Muscle of back (tissue), 11 donors: ENCODE data around the gene DUSP6. TPM values are rescaled to one million over a fixed set of nuclear protein-coding genes. Genes with fewer than 3 reads are reported as not detected.
A peak's percentile ranks its signal among the peaks of the same experiment; 100 is the strongest.

ENCODE experiments used
- DNase-seq, 3 donors: peaks; one replicate each; pipeline versions ENCODE4 v3.0.0 to v3.0.0-alpha.2; 2013
- polyA plus RNA-seq, 10 donors: library from polyadenylated mRNA; unstranded; fragments of 120-200 nt; gene quantifications; one replicate each; pipeline ENCODE4 v1.2.1, GENCODE V29; 2013; ENCODE audit not compliant: insufficient read length in 10 of 10

Gene DUSP6
- polyA plus RNA-seq, 10 donors, result 48.0 to 69.7 (median 62.9) TPM

GRCh38 chr12:89335452-89336244, 16.7 kb downstream of the DUSP6 start:
- DNase-seq, result no peak

GRCh38 chr12:89334548-89335169, 17.6 kb downstream of the DUSP6 start:
- DNase-seq, result no peak

GRCh38 chr12:89333564-89334252, 18.6 kb downstream of the DUSP6 start:
- DNase-seq, result no peak

- DNase-seq, result no peak
Observed at GRCh38 chr12:89328151-89329030, 23.9 kb downstream of the DUSP6 start.

GRCh38 chr12:89327486-89328094, 24.7 kb downstream of the DUSP6 start:
- DNase-seq, result no peak

GRCh38 chr12:89326239-89327040, 25.9 kb downstream of the DUSP6 start:
- DNase-seq, result no peak

GRCh38 chr12:89325495-89325894, 26.8 kb downstream of the DUSP6 start:
- DNase-seq, result no peak

- no peak for DNase-seq
Observed at GRCh38 chr12:89324437-89324836, 27.9 kb downstream of the DUSP6 start.

GRCh38 chr12:89323568-89324218, 28.6 kb downstream of the DUSP6 start:
- DNase-seq, result no peak

- no peak for DNase-seq
Observed at GRCh38 chr12:89320735-89321134, 31.6 kb downstream of the DUSP6 start.

GRCh38 chr12:89319606-89320005, 32.7 kb downstream of the DUSP6 start:
- no peak for DNase-seq

GRCh38 chr12:89319122-89319521, 33.2 kb downstream of the DUSP6 start:
- peak in 2 of 3 donors; percentile 46 to 76 for DNase-seq

- no peak for DNase-seq
Observed at GRCh38 chr12:89316705-89317139, 35.6 kb downstream of the DUSP6 start.

GRCh38 chr12:89314060-89314761, 38.1 kb downstream of the DUSP6 start:
- no peak for DNase-seq

- no peak for DNase-seq
Observed at GRCh38 chr12:89311703-89312293, 40.5 kb downstream of the DUSP6 start.

GRCh38 chr12:89309815-89310214, 42.5 kb downstream of the DUSP6 start:
- no peak for DNase-seq

GRCh38 chr12:89309440-89309802, 42.9 kb downstream of the DUSP6 start:
- no peak for DNase-seq

GRCh38 chr12:89307474-89308253, 44.6 kb downstream of the DUSP6 start:
- no peak for DNase-seq
